ENCODE results near the gene PTRH1. TPM values are rescaled to one million over a fixed set of nuclear protein-coding genes. Genes with fewer than 3 reads are reported as not detected.

Gene PTRH1
- total and polyA plus RNA-seq, 2 of the 13 experiments (the other 11 are each of a cell fraction or from before 2014, with no cell fraction given): 4.0 to 10.4 TPM

DNA sequence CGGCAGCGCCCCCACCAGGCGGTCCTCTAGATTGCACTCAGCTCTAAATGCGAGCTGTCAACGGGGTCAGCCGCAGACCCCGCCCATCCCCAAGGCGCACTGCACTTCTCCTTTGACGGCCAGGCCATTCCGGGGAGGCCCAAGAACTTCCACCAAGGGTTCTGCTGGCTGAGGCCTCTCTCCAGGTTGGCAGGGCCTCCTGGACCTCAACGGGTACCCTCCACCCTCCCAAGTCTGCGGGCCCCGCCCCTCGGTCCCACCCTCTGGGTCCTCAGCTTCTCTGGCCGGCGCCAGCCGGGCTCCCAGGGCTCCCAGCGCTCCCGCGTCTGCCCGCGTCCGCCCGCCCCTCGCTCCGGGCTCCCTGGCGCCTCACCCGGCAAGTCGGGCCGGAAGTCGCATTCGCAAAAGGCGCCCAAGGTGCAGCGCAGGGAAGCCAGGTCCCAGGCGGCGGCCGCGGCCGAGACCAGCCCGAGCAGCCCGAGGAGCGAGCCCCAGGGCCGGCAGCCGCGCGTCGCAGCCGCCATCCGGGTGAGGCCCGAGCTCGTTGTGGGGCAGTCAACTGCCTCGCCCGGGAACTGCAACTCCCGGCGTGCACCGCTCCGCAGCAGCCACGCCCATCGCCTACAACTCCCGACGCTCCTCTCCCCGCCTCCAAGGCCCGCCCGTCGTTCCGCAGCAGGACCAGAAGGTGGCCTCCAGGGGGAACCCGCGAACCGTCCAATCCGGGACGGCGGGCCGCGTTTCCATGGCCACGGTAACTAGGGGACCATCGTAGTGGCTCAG is 19.5 kb upstream of the PTRH1 start, which contains the start of gene TOR2A (continued):
- TF ChIP-seq, protein P1, sequence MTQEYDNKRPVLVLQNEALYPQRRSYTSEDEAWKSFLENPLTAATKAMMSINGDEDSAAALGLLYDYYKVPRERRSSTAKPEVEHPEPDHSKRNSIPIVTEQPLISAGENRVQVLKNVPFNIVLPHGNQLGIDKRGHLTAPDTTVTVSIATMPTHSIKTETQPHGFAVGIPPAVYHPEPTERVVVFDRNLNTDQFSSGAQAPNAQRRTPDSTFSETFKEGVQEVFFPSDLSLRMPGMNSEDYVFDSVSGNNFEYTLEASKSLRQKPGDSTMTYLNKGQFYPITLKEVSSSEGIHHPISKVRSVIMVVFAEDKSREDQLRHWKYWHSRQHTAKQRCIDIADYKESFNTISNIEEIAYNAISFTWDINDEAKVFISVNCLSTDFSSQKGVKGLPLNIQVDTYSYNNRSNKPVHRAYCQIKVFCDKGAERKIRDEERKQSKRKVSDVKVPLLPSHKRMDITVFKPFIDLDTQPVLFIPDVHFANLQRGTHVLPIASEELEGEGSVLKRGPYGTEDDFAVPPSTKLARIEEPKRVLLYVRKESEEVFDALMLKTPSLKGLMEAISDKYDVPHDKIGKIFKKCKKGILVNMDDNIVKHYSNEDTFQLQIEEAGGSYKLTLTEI (CRISPR knock-in tag; conservative IDR thresholded peaks at IDR 0.05): no peak
- no peak; the same call in 1 of the 2 replicates for TF ChIP-seq ZFP82 (CRISPR knock-in tag; IDR thresholded peaks at IDR 0.05; ENCODE audit: borderline replicate concordance)
- peak; percentile 74; the same call in 1 of the 2 replicates for TF ChIP-seq ZNF547 (CRISPR knock-in tag; IDR thresholded peaks at IDR 0.05)
- peak; percentile 42 for TF ChIP-seq HNRNPK (IDR thresholded peaks at IDR 0.05; ENCODE audit: low read depth, low read length, poor library complexity, severe bottlenecking)
- peak; percentile 41; the same call in 1 of the 2 replicates for TF ChIP-seq KLF9 (CRISPR knock-in tag; IDR thresholded peaks at IDR 0.05; ENCODE audit: low read depth)
- TF ChIP-seq SATB2 (CRISPR knock-in tag; IDR thresholded peaks at IDR 0.05): no peak
- TF ChIP-seq, protein P2, sequence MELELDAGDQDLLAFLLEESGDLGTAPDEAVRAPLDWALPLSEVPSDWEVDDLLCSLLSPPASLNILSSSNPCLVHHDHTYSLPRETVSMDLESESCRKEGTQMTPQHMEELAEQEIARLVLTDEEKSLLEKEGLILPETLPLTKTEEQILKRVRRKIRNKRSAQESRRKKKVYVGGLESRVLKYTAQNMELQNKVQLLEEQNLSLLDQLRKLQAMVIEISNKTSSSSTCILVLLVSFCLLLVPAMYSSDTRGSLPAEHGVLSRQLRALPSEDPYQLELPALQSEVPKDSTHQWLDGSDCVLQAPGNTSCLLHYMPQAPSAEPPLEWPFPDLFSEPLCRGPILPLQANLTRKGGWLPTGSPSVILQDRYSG (CRISPR knock-in tag; IDR thresholded peaks at IDR 0.05): peak; percentile 61; the same call in 1 of the 2 replicates
- no peak for TF ChIP-seq PCBP2 (optimal IDR thresholded peaks at IDR 0.05; ENCODE audit: low read depth, low read length, poor library complexity, severe bottlenecking)
- TF ChIP-seq, protein P3, sequence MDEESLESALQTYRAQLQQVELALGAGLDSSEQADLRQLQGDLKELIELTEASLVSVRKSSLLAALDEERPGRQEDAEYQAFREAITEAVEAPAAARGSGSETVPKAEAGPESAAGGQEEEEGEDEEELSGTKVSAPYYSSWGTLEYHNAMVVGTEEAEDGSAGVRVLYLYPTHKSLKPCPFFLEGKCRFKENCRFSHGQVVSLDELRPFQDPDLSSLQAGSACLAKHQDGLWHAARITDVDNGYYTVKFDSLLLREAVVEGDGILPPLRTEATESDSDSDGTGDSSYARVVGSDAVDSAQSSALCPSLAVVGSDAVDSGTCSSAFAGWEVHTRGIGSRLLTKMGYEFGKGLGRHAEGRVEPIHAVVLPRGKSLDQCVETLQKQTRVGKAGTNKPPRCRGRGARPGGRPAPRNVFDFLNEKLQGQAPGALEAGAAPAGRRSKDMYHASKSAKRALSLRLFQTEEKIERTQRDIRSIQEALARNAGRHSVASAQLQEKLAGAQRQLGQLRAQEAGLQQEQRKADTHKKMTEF (CRISPR knock-in tag; IDR thresholded peaks at IDR 0.05): peak; percentile 76
- TF ChIP-seq ZNF337 (CRISPR knock-in tag; IDR thresholded peaks at IDR 0.05; ENCODE audit: borderline replicate concordance, low read depth): no peak; the same call in 1 of the 2 replicates
- TF ChIP-seq, protein P4, sequence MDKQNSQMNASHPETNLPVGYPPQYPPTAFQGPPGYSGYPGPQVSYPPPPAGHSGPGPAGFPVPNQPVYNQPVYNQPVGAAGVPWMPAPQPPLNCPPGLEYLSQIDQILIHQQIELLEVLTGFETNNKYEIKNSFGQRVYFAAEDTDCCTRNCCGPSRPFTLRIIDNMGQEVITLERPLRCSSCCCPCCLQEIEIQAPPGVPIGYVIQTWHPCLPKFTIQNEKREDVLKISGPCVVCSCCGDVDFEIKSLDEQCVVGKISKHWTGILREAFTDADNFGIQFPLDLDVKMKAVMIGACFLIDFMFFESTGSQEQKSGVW (CRISPR knock-in tag; IDR thresholded peaks at IDR 0.05; ENCODE audit: borderline replicate concordance): no peak
- TF ChIP-seq SIX1 (CRISPR knock-in tag; IDR thresholded peaks at IDR 0.05; ENCODE audit: borderline replicate concordance): no peak
- TF ChIP-seq, protein P5, sequence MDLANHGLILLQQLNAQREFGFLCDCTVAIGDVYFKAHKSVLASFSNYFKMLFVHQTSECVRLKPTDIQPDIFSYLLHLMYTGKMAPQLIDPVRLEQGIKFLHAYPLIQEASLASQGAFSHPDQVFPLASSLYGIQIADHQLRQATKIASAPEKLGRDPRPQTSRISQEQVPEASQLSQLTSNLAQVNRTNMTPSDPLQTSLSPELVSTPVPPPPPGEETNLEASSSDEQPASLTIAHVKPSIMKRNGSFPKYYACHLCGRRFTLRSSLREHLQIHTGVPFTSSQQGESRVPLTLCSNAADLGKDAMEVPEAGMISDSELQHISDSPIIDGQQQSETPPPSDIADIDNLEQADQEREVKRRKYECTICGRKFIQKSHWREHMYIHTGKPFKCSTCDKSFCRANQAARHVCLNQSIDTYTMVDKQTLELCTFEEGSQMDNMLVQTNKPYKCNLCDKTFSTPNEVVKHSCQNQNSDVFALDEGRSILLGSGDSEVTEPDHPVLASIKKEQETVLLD (CRISPR knock-in tag; IDR thresholded peaks at IDR 0.05; ENCODE audit: low read depth): no peak
- TF ChIP-seq, protein P6, sequence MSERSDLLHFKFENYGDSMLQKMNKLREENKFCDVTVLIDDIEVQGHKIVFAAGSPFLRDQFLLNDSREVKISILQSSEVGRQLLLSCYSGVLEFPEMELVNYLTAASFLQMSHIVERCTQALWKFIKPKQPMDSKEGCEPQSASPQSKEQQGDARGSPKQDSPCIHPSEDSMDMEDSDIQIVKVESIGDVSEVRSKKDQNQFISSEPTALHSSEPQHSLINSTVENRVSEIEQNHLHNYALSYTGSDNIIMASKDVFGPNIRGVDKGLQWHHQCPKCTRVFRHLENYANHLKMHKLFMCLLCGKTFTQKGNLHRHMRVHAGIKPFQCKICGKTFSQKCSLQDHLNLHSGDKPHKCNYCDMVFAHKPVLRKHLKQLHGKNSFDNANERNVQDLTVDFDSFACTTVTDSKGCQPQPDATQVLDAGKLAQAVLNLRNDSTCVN (CRISPR knock-in tag; IDR thresholded peaks at IDR 0.05; ENCODE audit: borderline replicate concordance): peak; percentile 69; the same call in 1 of the 2 replicates
- no peak for TF ChIP-seq JUNB (CRISPR knock-in tag; IDR thresholded peaks at IDR 0.05; ENCODE audit: borderline replicate concordance)
- no peak for TF ChIP-seq PITX1 (CRISPR knock-in tag; IDR thresholded peaks at IDR 0.05)
- TF ChIP-seq, protein P7, sequence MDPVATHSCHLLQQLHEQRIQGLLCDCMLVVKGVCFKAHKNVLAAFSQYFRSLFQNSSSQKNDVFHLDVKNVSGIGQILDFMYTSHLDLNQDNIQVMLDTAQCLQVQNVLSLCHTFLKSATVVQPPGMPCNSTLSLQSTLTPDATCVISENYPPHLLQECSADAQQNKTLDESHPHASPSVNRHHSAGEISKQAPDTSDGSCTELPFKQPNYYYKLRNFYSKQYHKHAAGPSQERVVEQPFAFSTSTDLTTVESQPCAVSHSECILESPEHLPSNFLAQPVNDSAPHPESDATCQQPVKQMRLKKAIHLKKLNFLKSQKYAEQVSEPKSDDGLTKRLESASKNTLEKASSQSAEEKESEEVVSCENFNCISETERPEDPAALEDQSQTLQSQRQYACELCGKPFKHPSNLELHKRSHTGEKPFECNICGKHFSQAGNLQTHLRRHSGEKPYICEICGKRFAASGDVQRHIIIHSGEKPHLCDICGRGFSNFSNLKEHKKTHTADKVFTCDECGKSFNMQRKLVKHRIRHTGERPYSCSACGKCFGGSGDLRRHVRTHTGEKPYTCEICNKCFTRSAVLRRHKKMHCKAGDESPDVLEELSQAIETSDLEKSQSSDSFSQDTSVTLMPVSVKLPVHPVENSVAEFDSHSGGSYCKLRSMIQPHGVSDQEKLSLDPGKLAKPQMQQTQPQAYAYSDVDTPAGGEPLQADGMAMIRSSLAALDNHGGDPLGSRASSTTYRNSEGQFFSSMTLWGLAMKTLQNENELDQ (CRISPR knock-in tag; IDR thresholded peaks at IDR 0.05; ENCODE audit: borderline replicate concordance): no peak
